Loucy (cell line): ENCODE results near the gene GLT8D2.

Experiments used
- EZH2phosphoT487 ChIP-seq: fragments of 200-600 bp; IDR thresholded peaks from 2 replicates; pipeline ENCODE4 v1.6.1; 2018; ENCODE audit warnings: antibody characterized with exemption, mild to moderate bottlenecking, moderate library complexity, borderline replicate concordance
- TF ChIP-seq, protein P1 (sequence below): fragments of 200-600 bp; sonication (generic); conservative IDR thresholded peaks from 2 replicates; pipeline ENCODE4 v1.5.1; 2014; ENCODE audit warnings: mild to moderate bottlenecking, antibody characterized with exemption, low read length

- TF ChIP-seq, protein P1, sequence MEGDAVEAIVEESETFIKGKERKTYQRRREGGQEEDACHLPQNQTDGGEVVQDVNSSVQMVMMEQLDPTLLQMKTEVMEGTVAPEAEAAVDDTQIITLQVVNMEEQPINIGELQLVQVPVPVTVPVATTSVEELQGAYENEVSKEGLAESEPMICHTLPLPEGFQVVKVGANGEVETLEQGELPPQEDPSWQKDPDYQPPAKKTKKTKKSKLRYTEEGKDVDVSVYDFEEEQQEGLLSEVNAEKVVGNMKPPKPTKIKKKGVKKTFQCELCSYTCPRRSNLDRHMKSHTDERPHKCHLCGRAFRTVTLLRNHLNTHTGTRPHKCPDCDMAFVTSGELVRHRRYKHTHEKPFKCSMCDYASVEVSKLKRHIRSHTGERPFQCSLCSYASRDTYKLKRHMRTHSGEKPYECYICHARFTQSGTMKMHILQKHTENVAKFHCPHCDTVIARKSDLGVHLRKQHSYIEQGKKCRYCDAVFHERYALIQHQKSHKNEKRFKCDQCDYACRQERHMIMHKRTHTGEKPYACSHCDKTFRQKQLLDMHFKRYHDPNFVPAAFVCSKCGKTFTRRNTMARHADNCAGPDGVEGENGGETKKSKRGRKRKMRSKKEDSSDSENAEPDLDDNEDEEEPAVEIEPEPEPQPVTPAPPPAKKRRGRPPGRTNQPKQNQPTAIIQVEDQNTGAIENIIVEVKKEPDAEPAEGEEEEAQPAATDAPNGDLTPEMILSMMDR = no peak
- no peak for TF ChIP-seq EZH2phosphoT487
Observed at GRCh38 chr12:103944964-103945363, 105.0 kb downstream of the GLT8D2 start.
